ENCODE results near the gene CLBA1. TPM values are rescaled to one million over a fixed set of nuclear protein-coding genes. Genes with fewer than 3 reads are reported as not detected.
"Not testable (repeated sequence)": the region's sequence is repeated elsewhere in the genome, so short reads cannot be mapped to it uniquely, and the experiment has no call there.

The CLBA1 gene
- 2.6 and 5.5 TPM in 2 replicates for total RNA-seq

- peak; percentile 65 for DNase-seq (ENCODE audit: low read depth, low spot score)
Observed at GRCh38 chr14:104985675-104986486, at the start of gene CLBA1. Gene CLBA1 (plus strand): TSS chr14:104985788. CDS start chr14:104986432, 644 bp downstream.

GRCh38 chr14:104935955-104936354 is 49.6 kb upstream of the CLBA1 start:
- no peak for DNase-seq (ENCODE audit: low read depth, low spot score)

- DNase-seq (ENCODE audit: low read depth, low spot score): no peak
Observed at GRCh38 chr14:104936361-104937155, 49.0 kb upstream of the CLBA1 start.

- no peak for DNase-seq (ENCODE audit: low read depth, low spot score)
Observed at GRCh38 chr14:104937161-104937560, 48.4 kb upstream of the CLBA1 start.

GRCh38 chr14:104937694-104938365 is 47.8 kb upstream of the CLBA1 start:
- no peak for DNase-seq (ENCODE audit: low read depth, low spot score)

GRCh38 chr14:104938436-104938835 is 47.2 kb upstream of the CLBA1 start:
- no peak for DNase-seq (ENCODE audit: low read depth, low spot score)

- no peak for DNase-seq (ENCODE audit: low read depth, low spot score)
Observed at GRCh38 chr14:104938960-104939359, 46.6 kb upstream of the CLBA1 start.

- no peak for DNase-seq (ENCODE audit: low read depth, low spot score)
Observed at GRCh38 chr14:104939666-104940410, 45.8 kb upstream of the CLBA1 start.

- no peak for DNase-seq (ENCODE audit: low read depth, low spot score)
Observed at GRCh38 chr14:104940526-104941150, 45.0 kb upstream of the CLBA1 start.

GRCh38 chr14:104941508-104942365 is 43.9 kb upstream of the CLBA1 start:
- no peak for DNase-seq (ENCODE audit: low read depth, low spot score)

- no peak for DNase-seq (ENCODE audit: low read depth, low spot score)
Observed at GRCh38 chr14:104942586-104942985, 43.0 kb upstream of the CLBA1 start.

GRCh38 chr14:104943216-104944015 is 42.2 kb upstream of the CLBA1 start:
- DNase-seq (ENCODE audit: low read depth, low spot score): not testable (repeated sequence)

- DNase-seq (ENCODE audit: low read depth, low spot score): not testable (repeated sequence)
Observed at GRCh38 chr14:104944016-104944308, 41.6 kb upstream of the CLBA1 start.

GRCh38 chr14:104944436-104945205 is 41.0 kb upstream of the CLBA1 start:
- not testable (repeated sequence) for DNase-seq (ENCODE audit: low read depth, low spot score)

- DNase-seq (ENCODE audit: low read depth, low spot score): not testable (repeated sequence)
Observed at GRCh38 chr14:104945266-104945665, 40.3 kb upstream of the CLBA1 start.

GRCh38 chr14:104945986-104946965 is 39.3 kb upstream of the CLBA1 start:
- DNase-seq (ENCODE audit: low read depth, low spot score): not testable (repeated sequence)

GRCh38 chr14:104947201-104947600 is 38.4 kb upstream of the CLBA1 start:
- DNase-seq (ENCODE audit: low read depth, low spot score): not testable (repeated sequence)

All from pulmonary artery endothelial cell (primary cell).